Loucy (cell line): ENCODE measurements around the gene EIF3K.
A peak's percentile ranks its signal among the peaks of the same experiment; 100 is the strongest.

Experiments used
- H2AFZ ChIP-seq: fragments of 200-600 bp; sonication (generic); 2 replicates; pipeline ENCODE4 v1.6.0; 2016; ENCODE audit warnings: antibody characterized with exemption, mild to moderate bottlenecking, low read length, moderate library complexity
- H3F3A ChIP-seq: fragments of 200-600 bp; 2 replicates; pipeline ENCODE4 v1.6.0; 2016; ENCODE audit warnings: antibody characterized with exemption, low read depth, mild to moderate bottlenecking
- H3K27me3 ChIP-seq: fragments of 200-600 bp; sonication (generic); 2 replicates; pipeline ENCODE4 v1.6.1; 2014; ENCODE audit warnings: low read length, mild to moderate bottlenecking; ENCODE audit not compliant: insufficient read depth, poor library complexity, severe bottlenecking
- H3K36me3 ChIP-seq: fragments of 200-600 bp; sonication (generic); 2 replicates; pipeline ENCODE4 v1.6.1; 2016; ENCODE audit warnings: low read length; ENCODE audit not compliant: insufficient read depth
- H3K4me1 ChIP-seq: fragments of 200-600 bp; sonication (generic); 2 replicates; pipeline ENCODE4 v1.5.1; 2014; ENCODE audit warnings: low read length, mild to moderate bottlenecking; ENCODE audit not compliant: insufficient read depth, poor library complexity, severe bottlenecking
- H3K4me2 ChIP-seq: fragments of 200-600 bp; sonication (generic); 2 replicates; pipeline ENCODE4 v1.6.0; 2014; ENCODE audit warnings: antibody characterized with exemption, low read length, low read depth, mild to moderate bottlenecking; ENCODE audit not compliant: poor library complexity, severe bottlenecking
- H3K4me3 ChIP-seq: fragments of 200-600 bp; sonication (generic); 2 replicates; pipeline ENCODE4 v1.5.1; 2014; ENCODE audit warnings: low read length, mild to moderate bottlenecking, mixed read lengths; ENCODE audit not compliant: poor library complexity, severe bottlenecking
- H3K79me2 ChIP-seq: fragments of 200-600 bp; sonication (generic); 2 replicates; pipeline ENCODE4 v1.6.1; 2014; ENCODE audit warnings: low read length; ENCODE audit not compliant: insufficient read depth
- H3K9ac ChIP-seq: fragments of 200-600 bp; sonication (generic); 2 replicates; pipeline ENCODE4 v1.6.0; 2014; ENCODE audit warnings: mild to moderate bottlenecking, low read depth, low read length, moderate library complexity; ENCODE audit not compliant: poor library complexity, severe bottlenecking
- H3K9me2 ChIP-seq: fragments of 200-600 bp; sonication (generic); replicated peaks from 2 replicates; pipeline ENCODE4 v1.6.1; 2016; ENCODE audit warnings: low read depth, low read length, mixed read lengths
- H3K9me3 ChIP-seq: fragments of 200-600 bp; sonication (generic); 2 replicates; pipeline ENCODE4 v1.6.1; 2014; ENCODE audit warnings: mild to moderate bottlenecking, antibody characterized with exemption, low read length, low read depth; ENCODE audit not compliant: insufficient read depth
- H4K20me1 ChIP-seq: fragments of 200-600 bp; sonication (generic); 2 replicates; pipeline ENCODE4 v1.6.0; 2014; ENCODE audit warnings: antibody characterized with exemption, low read length, mild to moderate bottlenecking; ENCODE audit not compliant: insufficient read depth, poor library complexity, severe bottlenecking
- CTCF ChIP-seq: fragments of 200-600 bp; sonication (generic); conservative IDR thresholded peaks from 2 replicates; pipeline ENCODE4 v1.5.1; 2014; ENCODE audit warnings: mild to moderate bottlenecking, antibody characterized with exemption, low read length
- EZH2phosphoT487 ChIP-seq: fragments of 200-600 bp; IDR thresholded peaks from 2 replicates; pipeline ENCODE4 v1.6.1; 2018; ENCODE audit warnings: antibody characterized with exemption, mild to moderate bottlenecking, moderate library complexity, borderline replicate concordance

The EIF3K gene

GRCh38 chr19:38650911-38651584 is 32.1 kb downstream of the EIF3K start:
- Histone ChIP-seq H3K9me3 (no peaks in the 10 kb centered on the region), H3K4me1 (peaks cover 68% of the 10 kb centered on the region), H3K9me2 (no peaks in the 10 kb centered on the region), H3K9ac (peak overlapping the region; percentile 93), H4K20me1 (peaks cover 76% of the 10 kb centered on the region), H3K4me2 (peak overlapping the region; percentile 98), H3K4me3 (peak overlapping the region; percentile 90), H3F3A (peaks cover 3% of the 10 kb centered on the region; the same call in 1 of the 2 replicates), H3K27me3 (peaks cover 7% of the 10 kb centered on the region), H3K79me2 (peaks cover 86% of the 10 kb centered on the region), H3K36me3 (no peaks in the 10 kb centered on the region; the same call in 1 of the 2 replicates), H2AFZ (no peak overlapping the region)
- no peak for TF ChIP-seq CTCF
- TF ChIP-seq EZH2phosphoT487 = no peak

- Histone ChIP-seq H3K4me1 (peaks cover 87% of the 10 kb centered on the region), H2AFZ (no peak overlapping the region), H3K9me3 (no peaks in the 10 kb centered on the region), H4K20me1 (peaks cover 96% of the 10 kb centered on the region), H3K27me3 (peaks cover 2% of the 10 kb centered on the region), H3K9me2 (no peaks in the 10 kb centered on the region), H3K4me3 (peak overlapping the region; percentile 90), H3K9ac (peak overlapping the region; percentile 93), H3F3A (peaks cover 3% of the 10 kb centered on the region; the same call in 1 of the 2 replicates), H3K79me2 (peaks cover 100% of the 10 kb centered on the region), H3K4me2 (peak overlapping the region; percentile 98), H3K36me3 (peaks cover 8% of the 10 kb centered on the region; the same call in 1 of the 2 replicates)
- no peak for TF ChIP-seq EZH2phosphoT487
- TF ChIP-seq CTCF = no peak
Observed at GRCh38 chr19:38653028-38653571, 34.1 kb downstream of the EIF3K start.

- Histone ChIP-seq H3K9me2 (no peaks in the 10 kb centered on the region), H3K36me3 (peaks cover 18% of the 10 kb centered on the region; the same call in 1 of the 2 replicates), H3K4me2 (peak overlapping the region; percentile 98), H3K4me3 (peak overlapping the region; percentile 29), H2AFZ (no peak overlapping the region), H4K20me1 (peaks cover 96% of the 10 kb centered on the region), H3K4me1 (peaks cover 90% of the 10 kb centered on the region), H3K9me3 (no peaks in the 10 kb centered on the region), H3F3A (peaks cover 3% of the 10 kb centered on the region; the same call in 1 of the 2 replicates), H3K79me2 (peaks cover 100% of the 10 kb centered on the region), H3K9ac (peak overlapping the region; percentile 38), H3K27me3 (no peaks in the 10 kb centered on the region)
- TF ChIP-seq EZH2phosphoT487 (no peak), CTCF (no peak)
Observed at GRCh38 chr19:38654628-38655055, 35.7 kb downstream of the EIF3K start.
